GM23338 (cell line): ENCODE measurements around the gene KRTCAP2. TPM values are rescaled to one million over a fixed set of nuclear protein-coding genes. Genes with fewer than 3 reads are reported as not detected.
A peak's percentile ranks its signal among the peaks of the same experiment; 100 is the strongest.

Experiments
- ATAC-seq: fragments of 200-7000 bp; cut with Tn5 transposase; 3 replicates; pipeline ENCODE4 v1.9.1; 2020
- DNase-seq: peaks from one replicate; pipeline ENCODE4 v3.0.0-alpha.2; 2015; ENCODE audit warnings: low spot score
- H2AFZ ChIP-seq: fragments of 200-600 bp; sonication (generic); 2 replicates; pipeline ENCODE4 v1.8.0; 2016; ENCODE audit warnings: antibody characterized with exemption, mild to moderate bottlenecking, moderate library complexity
- H3F3A ChIP-seq: fragments of 200-600 bp; sonication (generic); replicated peaks from 2 replicates; pipeline ENCODE4 v1.8.0; 2017; ENCODE audit warnings: antibody characterized with exemption, mixed run types, low read depth
- H3K27ac ChIP-seq: fragments of 200-600 bp; sonication (generic); 2 replicates; pipeline ENCODE4 v1.6.1; 2016; ENCODE audit warnings: low read depth
- H3K27me3 ChIP-seq: fragments of 200-600 bp; sonication (generic); 2 replicates; pipeline ENCODE4 v1.8.0; 2016; ENCODE audit warnings: mild to moderate bottlenecking, mixed run types, moderate library complexity; ENCODE audit not compliant: insufficient read depth
- H3K36me3 ChIP-seq: fragments of 200-600 bp; sonication (generic); 2 replicates; pipeline ENCODE4 v1.8.0; 2016; ENCODE audit warnings: mild to moderate bottlenecking; ENCODE audit not compliant: insufficient read depth
- H3K4me1 ChIP-seq: fragments of 200-600 bp; sonication (generic); 2 replicates; pipeline ENCODE4 v1.8.0; 2016; ENCODE audit warnings: mild to moderate bottlenecking, moderate library complexity; ENCODE audit not compliant: insufficient read depth
- H3K4me2 ChIP-seq: fragments of 200-600 bp; sonication (generic); 2 replicates; pipeline ENCODE4 v1.7.1; 2017; ENCODE audit warnings: mixed run types
- H3K4me3 ChIP-seq: fragments of 200-600 bp; sonication (generic); 2 replicates; pipeline ENCODE4 v1.6.1; 2016; ENCODE audit warnings: mixed run types
- H3K79me2 ChIP-seq: fragments of 200-600 bp; sonication (generic); replicated peaks from 2 replicates; pipeline ENCODE4 v1.8.0; 2017; ENCODE audit warnings: mild to moderate bottlenecking; ENCODE audit not compliant: insufficient read depth
- H3K9me2 ChIP-seq: fragments of 200-600 bp; sonication (generic); 2 replicates; pipeline ENCODE4 v1.8.0; 2017; ENCODE audit not compliant: insufficient read depth
- H4K20me1 ChIP-seq: fragments of 200-600 bp; sonication (generic); replicated peaks from 2 replicates; pipeline ENCODE4 v1.8.0; 2017; ENCODE audit warnings: mild to moderate bottlenecking; ENCODE audit not compliant: insufficient read depth
- H3K27ac Mint-ChIP-seq: 2 replicates; pipeline ENCODE4 v1.8.0; 2020; ENCODE audit warnings: inconsistent platforms, mild to moderate bottlenecking, moderate library complexity, mixed read lengths
- H3K27me3 Mint-ChIP-seq: 3 replicates; pipeline ENCODE4 v1.8.0; 2022; ENCODE audit warnings: low read depth, mild to moderate bottlenecking, moderate library complexity, mixed read lengths, inconsistent platforms; ENCODE audit not compliant: insufficient read depth, poor library complexity
- H3K36me3 Mint-ChIP-seq: 3 replicates; pipeline ENCODE4 v1.8.0; 2021; ENCODE audit warnings: low read depth, mild to moderate bottlenecking, inconsistent platforms, moderate library complexity, mixed read lengths
- H3K4me1 Mint-ChIP-seq: 3 replicates; pipeline ENCODE4 v1.8.0; 2020; ENCODE audit warnings: mild to moderate bottlenecking, inconsistent platforms, mixed read lengths
- H3K4me3 Mint-ChIP-seq: 3 replicates; pipeline ENCODE4 v1.8.0; 2021; ENCODE audit warnings: moderate library complexity, mild to moderate bottlenecking, inconsistent platforms, mixed read lengths
- H3K9me3 Mint-ChIP-seq: 3 replicates; pipeline ENCODE4 v1.8.0; 2020; ENCODE audit warnings: moderate library complexity, mild to moderate bottlenecking, inconsistent platforms, mixed read lengths
- EZH2 ChIP-seq: fragments of 200-600 bp; sonication (generic); IDR thresholded peaks from one replicate; pipeline ENCODE4 v1.8.0; 2017; ENCODE audit warnings: antibody characterized with exemption, mild to moderate bottlenecking, low read depth; ENCODE audit not compliant: unreplicated experiment
- NANOG ChIP-seq: IDR thresholded peaks from 2 replicates; pipeline ENCODE4 v1.6.1; 2016; ENCODE audit warnings: antibody characterized with exemption, borderline replicate concordance
- POLR2AphosphoS5 ChIP-seq: IDR thresholded peaks from 2 replicates; pipeline ENCODE4 v1.6.1; 2016; ENCODE audit warnings: antibody characterized with exemption, low read depth
- ZNF114 ChIP-seq: fragments of 250-450 bp; sonication (Bioruptor Pico); IDR thresholded peaks from 2 replicates; pipeline ENCODE4 v1.5.0; 2020; ENCODE audit warnings: mild to moderate bottlenecking, moderate library complexity
- polyA plus RNA-seq: library from polyadenylated mRNA; unstranded; fragments of >200 nt; fragmentation: Nextera tagmentation; extraction: Ambion mirVana; gene quantifications from 2 replicates; pipeline ENCODE4 v1.2.1, GENCODE V29; 2016
- total RNA-seq: library from RNA; depleted of rRNA; stranded (reverse); fragments of >200 nt; shearing (Covaris generic); gene quantifications from 2 replicates; pipeline ENCODE4 v1.2.3, GENCODE V29; 2014
- TF ChIP-seq, protein P1 (sequence below), 2 experiments: fragments of 200-600 bp in 1 of 2; sonication (generic) in 1 of 2; conservative IDR thresholded peaks; 2 replicates each; pipeline versions ENCODE4 v1.5.1 to v1.6.1; 2016 to 2017; ENCODE audit warnings: antibody characterized with exemption in 2 of 2, low read depth in 2 of 2, mild to moderate bottlenecking in 2 of 2, moderate library complexity in 1 of 2
- TF ChIP-seq, protein P2 (sequence below): IDR thresholded peaks from one replicate; pipeline ENCODE4 v1.6.1; 2018; ENCODE audit warnings: antibody characterized with exemption; ENCODE audit not compliant: unreplicated experiment
- TF ChIP-seq, protein P3 (sequence below): IDR thresholded peaks from 2 replicates; pipeline ENCODE4 v1.6.1; 2016; ENCODE audit warnings: antibody characterized with exemption

KRTCAP2 gene
- total and polyA plus RNA-seq, 2 experiments from 2014 or later = 106 to 579 TPM

DNA sequence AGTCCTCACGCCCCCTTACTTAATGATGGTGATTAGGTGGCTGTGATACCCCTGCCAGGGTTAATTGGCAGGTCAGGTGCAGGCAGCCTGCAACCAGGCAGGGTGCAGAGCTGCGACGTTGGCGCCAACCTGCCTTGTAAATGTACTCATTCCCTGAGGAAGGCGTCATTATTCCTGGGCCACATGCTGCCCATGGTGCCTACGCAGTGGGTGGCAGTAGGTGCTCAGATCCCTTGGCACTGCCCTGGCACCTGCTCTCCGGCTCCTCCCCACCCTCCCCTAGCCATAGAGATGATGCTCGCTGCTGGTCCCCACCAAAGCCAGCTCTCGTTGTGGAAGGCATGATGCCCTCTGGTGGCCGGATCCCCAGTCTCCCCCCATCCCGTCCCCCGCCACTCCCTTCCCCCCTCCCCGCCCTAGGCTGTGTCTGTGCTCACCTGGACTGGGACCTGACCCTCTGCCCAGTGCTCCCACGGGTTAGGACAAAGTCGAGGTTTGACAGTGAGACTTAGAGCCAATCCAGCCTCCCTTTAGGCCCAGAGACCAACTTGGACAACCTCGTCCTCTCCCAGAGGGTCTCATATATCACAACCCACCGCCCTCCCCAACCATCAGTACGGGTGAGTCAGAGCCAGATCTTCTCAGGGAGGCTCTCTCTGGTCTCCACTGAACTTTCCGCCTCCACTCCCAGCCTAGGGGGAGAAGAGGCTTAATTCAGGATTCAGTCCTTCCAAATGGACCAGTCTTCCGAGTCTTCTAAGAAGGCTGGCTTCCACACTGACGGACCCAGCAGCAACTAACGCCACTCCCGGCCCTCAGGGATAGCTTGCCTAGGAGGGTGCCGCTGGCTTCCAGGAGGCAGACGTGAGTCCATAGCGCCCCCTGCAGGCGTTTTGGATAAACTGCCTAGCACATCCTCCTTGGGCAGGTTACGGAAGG is 5.7 kb downstream of the KRTCAP2 start:
- Histone ChIP-seq H3K4me1 (peaks cover 23% of the 10 kb centered on the region), H3K79me2 (peaks cover 15% of the 10 kb centered on the region), H3K4me2 (peak overlapping the region; percentile 95), H3K27ac (peak overlapping the region; percentile 68; the same call in 1 of the 2 replicates), H3K4me3 (peak overlapping the region; percentile 64), H3K36me3 (no peaks in the 10 kb centered on the region), H2AFZ (peak overlapping the region; percentile 99), H4K20me1 (no peaks in the 10 kb centered on the region), H3K27me3 (no peaks in the 10 kb centered on the region), H3F3A (peaks cover 30% of the 10 kb centered on the region), H3K9me2 (no peaks in the 10 kb centered on the region)
- H3K4me3 Mint-ChIP-seq = peak overlapping the region; percentile 85
- peak overlapping the region; percentile 85 for H3K27ac Mint-ChIP-seq
- peaks cover 20% of the 10 kb centered on the region for H3K36me3 Mint-ChIP-seq
- DNase-seq (peak; percentile 97), ATAC-seq (peak; percentile 81)
- H3K4me1 Mint-ChIP-seq = peaks cover 18% of the 10 kb centered on the region
- H3K9me3 Mint-ChIP-seq = peaks cover 6% of the 10 kb centered on the region
- H3K27me3 Mint-ChIP-seq = peaks cover 4% of the 10 kb centered on the region
- TF ChIP-seq, protein P1, sequence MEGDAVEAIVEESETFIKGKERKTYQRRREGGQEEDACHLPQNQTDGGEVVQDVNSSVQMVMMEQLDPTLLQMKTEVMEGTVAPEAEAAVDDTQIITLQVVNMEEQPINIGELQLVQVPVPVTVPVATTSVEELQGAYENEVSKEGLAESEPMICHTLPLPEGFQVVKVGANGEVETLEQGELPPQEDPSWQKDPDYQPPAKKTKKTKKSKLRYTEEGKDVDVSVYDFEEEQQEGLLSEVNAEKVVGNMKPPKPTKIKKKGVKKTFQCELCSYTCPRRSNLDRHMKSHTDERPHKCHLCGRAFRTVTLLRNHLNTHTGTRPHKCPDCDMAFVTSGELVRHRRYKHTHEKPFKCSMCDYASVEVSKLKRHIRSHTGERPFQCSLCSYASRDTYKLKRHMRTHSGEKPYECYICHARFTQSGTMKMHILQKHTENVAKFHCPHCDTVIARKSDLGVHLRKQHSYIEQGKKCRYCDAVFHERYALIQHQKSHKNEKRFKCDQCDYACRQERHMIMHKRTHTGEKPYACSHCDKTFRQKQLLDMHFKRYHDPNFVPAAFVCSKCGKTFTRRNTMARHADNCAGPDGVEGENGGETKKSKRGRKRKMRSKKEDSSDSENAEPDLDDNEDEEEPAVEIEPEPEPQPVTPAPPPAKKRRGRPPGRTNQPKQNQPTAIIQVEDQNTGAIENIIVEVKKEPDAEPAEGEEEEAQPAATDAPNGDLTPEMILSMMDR (conservative IDR thresholded peaks at IDR 0.05; ENCODE audit: low read depth in 2 of 2) = peak; percentile 97 to 99
- TF ChIP-seq, protein P2, sequence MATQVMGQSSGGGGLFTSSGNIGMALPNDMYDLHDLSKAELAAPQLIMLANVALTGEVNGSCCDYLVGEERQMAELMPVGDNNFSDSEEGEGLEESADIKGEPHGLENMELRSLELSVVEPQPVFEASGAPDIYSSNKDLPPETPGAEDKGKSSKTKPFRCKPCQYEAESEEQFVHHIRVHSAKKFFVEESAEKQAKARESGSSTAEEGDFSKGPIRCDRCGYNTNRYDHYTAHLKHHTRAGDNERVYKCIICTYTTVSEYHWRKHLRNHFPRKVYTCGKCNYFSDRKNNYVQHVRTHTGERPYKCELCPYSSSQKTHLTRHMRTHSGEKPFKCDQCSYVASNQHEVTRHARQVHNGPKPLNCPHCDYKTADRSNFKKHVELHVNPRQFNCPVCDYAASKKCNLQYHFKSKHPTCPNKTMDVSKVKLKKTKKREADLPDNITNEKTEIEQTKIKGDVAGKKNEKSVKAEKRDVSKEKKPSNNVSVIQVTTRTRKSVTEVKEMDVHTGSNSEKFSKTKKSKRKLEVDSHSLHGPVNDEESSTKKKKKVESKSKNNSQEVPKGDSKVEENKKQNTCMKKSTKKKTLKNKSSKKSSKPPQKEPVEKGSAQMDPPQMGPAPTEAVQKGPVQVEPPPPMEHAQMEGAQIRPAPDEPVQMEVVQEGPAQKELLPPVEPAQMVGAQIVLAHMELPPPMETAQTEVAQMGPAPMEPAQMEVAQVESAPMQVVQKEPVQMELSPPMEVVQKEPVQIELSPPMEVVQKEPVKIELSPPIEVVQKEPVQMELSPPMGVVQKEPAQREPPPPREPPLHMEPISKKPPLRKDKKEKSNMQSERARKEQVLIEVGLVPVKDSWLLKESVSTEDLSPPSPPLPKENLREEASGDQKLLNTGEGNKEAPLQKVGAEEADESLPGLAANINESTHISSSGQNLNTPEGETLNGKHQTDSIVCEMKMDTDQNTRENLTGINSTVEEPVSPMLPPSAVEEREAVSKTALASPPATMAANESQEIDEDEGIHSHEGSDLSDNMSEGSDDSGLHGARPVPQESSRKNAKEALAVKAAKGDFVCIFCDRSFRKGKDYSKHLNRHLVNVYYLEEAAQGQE = no peak

DNA sequence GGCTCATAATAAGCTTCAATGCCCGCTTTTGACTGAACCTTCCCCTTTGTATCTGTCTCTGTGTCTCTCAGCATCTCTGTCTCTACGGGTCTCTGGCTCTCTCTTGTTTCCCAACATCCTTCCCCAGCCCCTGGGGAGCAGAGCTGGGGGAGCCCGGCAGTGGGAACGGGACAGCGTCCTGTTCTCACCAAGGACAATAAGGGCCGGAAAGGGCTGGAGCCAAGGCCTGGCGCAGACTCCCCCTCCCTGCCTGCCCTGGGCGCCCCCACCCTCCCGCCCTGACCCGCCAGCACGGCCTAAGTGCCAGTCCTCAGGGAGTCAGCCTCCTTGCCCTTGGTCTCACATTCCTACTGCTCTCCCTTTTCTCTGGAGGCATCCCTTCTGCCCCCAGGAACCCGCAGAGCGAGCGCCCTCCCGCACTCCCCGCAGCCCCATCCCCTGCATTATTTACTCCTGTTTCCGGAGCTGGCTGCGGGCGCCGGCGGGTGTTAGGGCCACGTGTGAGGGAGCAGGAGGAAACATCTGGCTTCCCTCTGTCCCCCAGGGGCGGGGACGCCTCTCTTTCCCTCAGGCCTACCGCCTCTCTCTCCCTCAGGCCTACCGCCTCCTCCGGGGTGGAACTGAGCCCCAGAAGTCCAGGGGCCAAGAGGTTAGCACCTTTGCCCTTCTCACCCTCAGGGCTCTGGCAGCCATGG is 6.5 kb downstream of the KRTCAP2 start:
- Histone ChIP-seq H3K4me1 (peaks cover 16% of the 10 kb centered on the region; the same call in 1 of the 2 replicates), H3K27me3 (no peaks in the 10 kb centered on the region), H4K20me1 (no peaks in the 10 kb centered on the region), H3K9me2 (no peaks in the 10 kb centered on the region), H3K4me2 (peak overlapping the region; percentile 95), H3F3A (peaks cover 22% of the 10 kb centered on the region), H3K4me3 (peak overlapping the region; percentile 64), H3K27ac (peak overlapping the region; percentile 68; the same call in 1 of the 2 replicates), H2AFZ (peak overlapping the region; percentile 100), H3K36me3 (no peaks in the 10 kb centered on the region), H3K79me2 (peaks cover 7% of the 10 kb centered on the region)
- Mint-ChIP-seq H3K27me3 (peaks cover 4% of the 10 kb centered on the region), H3K36me3 (peaks cover 15% of the 10 kb centered on the region), H3K9me3 (peaks cover 6% of the 10 kb centered on the region; the same call in 2 of the 3 replicates), H3K4me1 (peaks cover 11% of the 10 kb centered on the region), H3K4me3 (peak overlapping the region; percentile 85), H3K27ac (peak overlapping the region; percentile 87)
- DNase-seq = peak; percentile 88
- TF ChIP-seq EZH2 = no peak
- TF ChIP-seq ZNF114 (CRISPR knock-in tag) = no peak
- TF ChIP-seq POLR2AphosphoS5 = peak; percentile 14
- TF ChIP-seq NANOG = no peak
- TF ChIP-seq, protein P1 (conservative IDR thresholded peaks at IDR 0.05; ENCODE audit: low read depth in 2 of 2) = 0 out of 4 replicates have a peak, but pooled peaks of 1 of the 2 experiments have one; percentile 1
- TF ChIP-seq, protein P3, sequence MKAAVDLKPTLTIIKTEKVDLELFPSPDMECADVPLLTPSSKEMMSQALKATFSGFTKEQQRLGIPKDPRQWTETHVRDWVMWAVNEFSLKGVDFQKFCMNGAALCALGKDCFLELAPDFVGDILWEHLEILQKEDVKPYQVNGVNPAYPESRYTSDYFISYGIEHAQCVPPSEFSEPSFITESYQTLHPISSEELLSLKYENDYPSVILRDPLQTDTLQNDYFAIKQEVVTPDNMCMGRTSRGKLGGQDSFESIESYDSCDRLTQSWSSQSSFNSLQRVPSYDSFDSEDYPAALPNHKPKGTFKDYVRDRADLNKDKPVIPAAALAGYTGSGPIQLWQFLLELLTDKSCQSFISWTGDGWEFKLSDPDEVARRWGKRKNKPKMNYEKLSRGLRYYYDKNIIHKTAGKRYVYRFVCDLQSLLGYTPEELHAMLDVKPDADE = no peak
- peak; percentile 59 for ATAC-seq
